Lower leg skin (tissue), 3 donors: ENCODE results near the gene CEACAM6.

ENCODE experiments used
- CTCF ChIP-seq, 3 donors: fragments of 450-650 bp; IDR thresholded peaks; one replicate each; pipeline ENCODE4 v1.5.1; 2016; ENCODE audit warnings: antibody characterized with exemption in 3 of 3, mild to moderate bottlenecking in 3 of 3, moderate library complexity in 2 of 3
- POLR2A ChIP-seq, 2 donors: fragments of 450-650 bp; IDR thresholded peaks; one replicate each; pipeline ENCODE4 v1.6.1; 2016 to 2017; ENCODE audit warnings: antibody characterized with exemption in 2 of 2, mild to moderate bottlenecking in 1 of 2, moderate library complexity in 1 of 2

DNA sequence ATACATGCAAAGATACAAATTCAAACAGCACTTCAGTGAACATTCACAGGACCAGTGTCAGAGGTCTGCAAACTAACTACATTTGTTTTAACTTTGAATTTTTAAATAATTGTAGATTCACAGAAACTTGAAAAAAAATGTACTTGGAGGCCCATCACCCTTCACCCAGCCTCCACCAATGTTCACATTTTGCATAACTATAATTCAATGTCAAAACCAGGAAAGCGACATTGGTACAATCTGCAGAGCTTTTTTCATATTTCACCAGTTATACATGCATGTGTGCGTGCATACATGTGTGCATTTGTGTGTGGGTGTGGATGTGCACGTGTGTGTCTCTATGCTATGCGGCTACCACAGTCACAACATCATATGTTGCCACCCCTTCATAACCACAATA is 60.0 kb downstream of the CEACAM6 start:
- no peak for TF ChIP-seq CTCF (IDR thresholded peaks at IDR 0.05)
- no peak for TF ChIP-seq POLR2A (IDR thresholded peaks at IDR 0.05)
